Measurements from ENCODE around the gene PYGO2. TPM values are rescaled to one million over a fixed set of nuclear protein-coding genes. Genes with fewer than 3 reads are reported as not detected.

The PYGO2 gene
- total RNA-seq, 1 experiment from 2014 or later: 37.4 TPM

GRCh38 chr1:154972517-154973343, 11.1 kb upstream of the PYGO2 start (continued):
- TF ChIP-seq ZNF416 (CRISPR knock-in tag; IDR thresholded peaks at IDR 0.05): no peak
- 0 out of 2 replicates have a peak, but pooled peaks have one; percentile 24 for TF ChIP-seq ARID4B (CRISPR knock-in tag; IDR thresholded peaks at IDR 0.05; ENCODE audit: borderline replicate concordance)
- TF ChIP-seq, protein P1, sequence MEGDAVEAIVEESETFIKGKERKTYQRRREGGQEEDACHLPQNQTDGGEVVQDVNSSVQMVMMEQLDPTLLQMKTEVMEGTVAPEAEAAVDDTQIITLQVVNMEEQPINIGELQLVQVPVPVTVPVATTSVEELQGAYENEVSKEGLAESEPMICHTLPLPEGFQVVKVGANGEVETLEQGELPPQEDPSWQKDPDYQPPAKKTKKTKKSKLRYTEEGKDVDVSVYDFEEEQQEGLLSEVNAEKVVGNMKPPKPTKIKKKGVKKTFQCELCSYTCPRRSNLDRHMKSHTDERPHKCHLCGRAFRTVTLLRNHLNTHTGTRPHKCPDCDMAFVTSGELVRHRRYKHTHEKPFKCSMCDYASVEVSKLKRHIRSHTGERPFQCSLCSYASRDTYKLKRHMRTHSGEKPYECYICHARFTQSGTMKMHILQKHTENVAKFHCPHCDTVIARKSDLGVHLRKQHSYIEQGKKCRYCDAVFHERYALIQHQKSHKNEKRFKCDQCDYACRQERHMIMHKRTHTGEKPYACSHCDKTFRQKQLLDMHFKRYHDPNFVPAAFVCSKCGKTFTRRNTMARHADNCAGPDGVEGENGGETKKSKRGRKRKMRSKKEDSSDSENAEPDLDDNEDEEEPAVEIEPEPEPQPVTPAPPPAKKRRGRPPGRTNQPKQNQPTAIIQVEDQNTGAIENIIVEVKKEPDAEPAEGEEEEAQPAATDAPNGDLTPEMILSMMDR (IDR thresholded peaks at IDR 0.05): no peak
- no peak for TF ChIP-seq KAT7 (CRISPR knock-in tag; IDR thresholded peaks at IDR 0.05; ENCODE audit: borderline replicate concordance)
- TF ChIP-seq, protein P2, sequence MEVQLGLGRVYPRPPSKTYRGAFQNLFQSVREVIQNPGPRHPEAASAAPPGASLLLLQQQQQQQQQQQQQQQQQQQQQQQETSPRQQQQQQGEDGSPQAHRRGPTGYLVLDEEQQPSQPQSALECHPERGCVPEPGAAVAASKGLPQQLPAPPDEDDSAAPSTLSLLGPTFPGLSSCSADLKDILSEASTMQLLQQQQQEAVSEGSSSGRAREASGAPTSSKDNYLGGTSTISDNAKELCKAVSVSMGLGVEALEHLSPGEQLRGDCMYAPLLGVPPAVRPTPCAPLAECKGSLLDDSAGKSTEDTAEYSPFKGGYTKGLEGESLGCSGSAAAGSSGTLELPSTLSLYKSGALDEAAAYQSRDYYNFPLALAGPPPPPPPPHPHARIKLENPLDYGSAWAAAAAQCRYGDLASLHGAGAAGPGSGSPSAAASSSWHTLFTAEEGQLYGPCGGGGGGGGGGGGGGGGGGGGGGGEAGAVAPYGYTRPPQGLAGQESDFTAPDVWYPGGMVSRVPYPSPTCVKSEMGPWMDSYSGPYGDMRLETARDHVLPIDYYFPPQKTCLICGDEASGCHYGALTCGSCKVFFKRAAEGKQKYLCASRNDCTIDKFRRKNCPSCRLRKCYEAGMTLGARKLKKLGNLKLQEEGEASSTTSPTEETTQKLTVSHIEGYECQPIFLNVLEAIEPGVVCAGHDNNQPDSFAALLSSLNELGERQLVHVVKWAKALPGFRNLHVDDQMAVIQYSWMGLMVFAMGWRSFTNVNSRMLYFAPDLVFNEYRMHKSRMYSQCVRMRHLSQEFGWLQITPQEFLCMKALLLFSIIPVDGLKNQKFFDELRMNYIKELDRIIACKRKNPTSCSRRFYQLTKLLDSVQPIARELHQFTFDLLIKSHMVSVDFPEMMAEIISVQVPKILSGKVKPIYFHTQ (CRISPR knock-in tag; IDR thresholded peaks at IDR 0.05): no peak; the same call in 1 of the 2 replicates
- no peak for TF ChIP-seq GRHL2 (CRISPR knock-in tag; IDR thresholded peaks at IDR 0.05; ENCODE audit: insufficient replicate concordance, severe bottlenecking)
- TF ChIP-seq, protein P3, sequence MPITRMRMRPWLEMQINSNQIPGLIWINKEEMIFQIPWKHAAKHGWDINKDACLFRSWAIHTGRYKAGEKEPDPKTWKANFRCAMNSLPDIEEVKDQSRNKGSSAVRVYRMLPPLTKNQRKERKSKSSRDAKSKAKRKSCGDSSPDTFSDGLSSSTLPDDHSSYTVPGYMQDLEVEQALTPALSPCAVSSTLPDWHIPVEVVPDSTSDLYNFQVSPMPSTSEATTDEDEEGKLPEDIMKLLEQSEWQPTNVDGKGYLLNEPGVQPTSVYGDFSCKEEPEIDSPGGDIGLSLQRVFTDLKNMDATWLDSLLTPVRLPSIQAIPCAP (CRISPR knock-in tag; IDR thresholded peaks at IDR 0.05): no peak
- TF ChIP-seq, protein P4, sequence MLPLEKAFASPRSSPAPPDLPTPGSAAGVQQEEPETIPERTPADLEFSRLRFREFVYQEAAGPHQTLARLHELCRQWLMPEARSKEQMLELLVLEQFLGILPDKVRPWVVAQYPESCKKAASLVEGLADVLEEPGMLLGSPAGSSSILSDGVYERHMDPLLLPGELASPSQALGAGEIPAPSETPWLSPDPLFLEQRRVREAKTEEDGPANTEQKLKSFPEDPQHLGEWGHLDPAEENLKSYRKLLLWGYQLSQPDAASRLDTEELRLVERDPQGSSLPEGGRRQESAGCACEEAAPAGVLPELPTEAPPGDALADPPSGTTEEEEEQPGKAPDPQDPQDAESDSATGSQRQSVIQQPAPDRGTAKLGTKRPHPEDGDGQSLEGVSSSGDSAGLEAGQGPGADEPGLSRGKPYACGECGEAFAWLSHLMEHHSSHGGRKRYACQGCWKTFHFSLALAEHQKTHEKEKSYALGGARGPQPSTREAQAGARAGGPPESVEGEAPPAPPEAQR (CRISPR knock-in tag; IDR thresholded peaks at IDR 0.05): no peak
- no peak for TF ChIP-seq CBFB (CRISPR knock-in tag; IDR thresholded peaks at IDR 0.05; ENCODE audit: low read depth)
- TF ChIP-seq TP53 (CRISPR knock-in tag; IDR thresholded peaks at IDR 0.05): no peak
- TF ChIP-seq MYBL2 (CRISPR knock-in tag; IDR thresholded peaks at IDR 0.05): no peak
- no peak for TF ChIP-seq FOXK1 (CRISPR knock-in tag; IDR thresholded peaks at IDR 0.05)
- TF ChIP-seq ZNF396 (CRISPR knock-in tag; IDR thresholded peaks at IDR 0.05; ENCODE audit: borderline replicate concordance): no peak
- TF ChIP-seq, protein P5, sequence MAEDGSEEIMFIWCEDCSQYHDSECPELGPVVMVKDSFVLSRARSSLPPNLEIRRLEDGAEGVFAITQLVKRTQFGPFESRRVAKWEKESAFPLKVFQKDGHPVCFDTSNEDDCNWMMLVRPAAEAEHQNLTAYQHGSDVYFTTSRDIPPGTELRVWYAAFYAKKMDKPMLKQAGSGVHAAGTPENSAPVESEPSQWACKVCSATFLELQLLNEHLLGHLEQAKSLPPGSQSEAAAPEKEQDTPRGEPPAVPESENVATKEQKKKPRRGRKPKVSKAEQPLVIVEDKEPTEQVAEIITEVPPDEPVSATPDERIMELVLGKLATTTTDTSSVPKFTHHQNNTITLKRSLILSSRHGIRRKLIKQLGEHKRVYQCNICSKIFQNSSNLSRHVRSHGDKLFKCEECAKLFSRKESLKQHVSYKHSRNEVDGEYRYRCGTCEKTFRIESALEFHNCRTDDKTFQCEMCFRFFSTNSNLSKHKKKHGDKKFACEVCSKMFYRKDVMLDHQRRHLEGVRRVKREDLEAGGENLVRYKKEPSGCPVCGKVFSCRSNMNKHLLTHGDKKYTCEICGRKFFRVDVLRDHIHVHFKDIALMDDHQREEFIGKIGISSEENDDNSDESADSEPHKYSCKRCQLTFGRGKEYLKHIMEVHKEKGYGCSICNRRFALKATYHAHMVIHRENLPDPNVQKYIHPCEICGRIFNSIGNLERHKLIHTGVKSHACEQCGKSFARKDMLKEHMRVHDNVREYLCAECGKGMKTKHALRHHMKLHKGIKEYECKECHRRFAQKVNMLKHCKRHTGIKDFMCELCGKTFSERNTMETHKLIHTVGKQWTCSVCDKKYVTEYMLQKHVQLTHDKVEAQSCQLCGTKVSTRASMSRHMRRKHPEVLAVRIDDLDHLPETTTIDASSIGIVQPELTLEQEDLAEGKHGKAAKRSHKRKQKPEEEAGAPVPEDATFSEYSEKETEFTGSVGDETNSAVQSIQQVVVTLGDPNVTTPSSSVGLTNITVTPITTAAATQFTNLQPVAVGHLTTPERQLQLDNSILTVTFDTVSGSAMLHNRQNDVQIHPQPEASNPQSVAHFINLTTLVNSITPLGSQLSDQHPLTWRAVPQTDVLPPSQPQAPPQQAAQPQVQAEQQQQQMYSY (CRISPR knock-in tag; IDR thresholded peaks at IDR 0.05): no peak
- TF ChIP-seq HMGXB4 (CRISPR knock-in tag; IDR thresholded peaks at IDR 0.05): no peak
- no peak for TF ChIP-seq NR3C1 (CRISPR knock-in tag; conservative IDR thresholded peaks at IDR 0.05; ENCODE audit: low read depth)

Measured in WTC11 (cell line).